WTC11 (cell line): Measurements from ENCODE around the gene F2RL3.

Experiments
- MXD4 ChIP-seq: fragments of 250-450 bp; sonication (Bioruptor Pico); IDR thresholded peaks from 2 replicates; pipeline ENCODE4 v1.8.0; 2021; ENCODE audit warnings: mild to moderate bottlenecking, moderate library complexity, borderline replicate concordance
- RELA ChIP-seq: sonication (generic); formaldehyde crosslinking; IDR thresholded peaks from 2 replicates; pipeline ENCODE4 v1.8.1; 2022; ENCODE audit warnings: missing genetic modification reagents, mild to moderate bottlenecking, borderline replicate concordance
- TEAD4 ChIP-seq: sonication (generic); formaldehyde crosslinking; IDR thresholded peaks from 2 replicates; pipeline ENCODE4 v1.8.0; 2022; ENCODE audit warnings: mild to moderate bottlenecking, missing genetic modification reagents
- TF ChIP-seq, protein P1 (sequence below): fragments of 200-600 bp; IDR thresholded peaks from 2 replicates; pipeline ENCODE4 v1.8.0; 2022; ENCODE audit warnings: antibody characterized with exemption
- TF ChIP-seq, protein P2 (sequence below): sonication (generic); formaldehyde crosslinking; IDR thresholded peaks from 2 replicates; pipeline ENCODE4 v1.8.0; 2022; ENCODE audit warnings: mild to moderate bottlenecking, missing genetic modification reagents
- TF ChIP-seq, protein P3 (sequence below): fragments of 250-450 bp; sonication (Bioruptor Pico); conservative IDR thresholded peaks from 2 replicates; pipeline ENCODE4 v1.9.0; 2021; ENCODE audit warnings: mild to moderate bottlenecking
- TF ChIP-seq, protein P4 (sequence below): sonication (generic); formaldehyde crosslinking; IDR thresholded peaks from 2 replicates; pipeline ENCODE4 v1.8.1; 2023; ENCODE audit warnings: mild to moderate bottlenecking, missing genetic modification reagents, moderate library complexity

DNA sequence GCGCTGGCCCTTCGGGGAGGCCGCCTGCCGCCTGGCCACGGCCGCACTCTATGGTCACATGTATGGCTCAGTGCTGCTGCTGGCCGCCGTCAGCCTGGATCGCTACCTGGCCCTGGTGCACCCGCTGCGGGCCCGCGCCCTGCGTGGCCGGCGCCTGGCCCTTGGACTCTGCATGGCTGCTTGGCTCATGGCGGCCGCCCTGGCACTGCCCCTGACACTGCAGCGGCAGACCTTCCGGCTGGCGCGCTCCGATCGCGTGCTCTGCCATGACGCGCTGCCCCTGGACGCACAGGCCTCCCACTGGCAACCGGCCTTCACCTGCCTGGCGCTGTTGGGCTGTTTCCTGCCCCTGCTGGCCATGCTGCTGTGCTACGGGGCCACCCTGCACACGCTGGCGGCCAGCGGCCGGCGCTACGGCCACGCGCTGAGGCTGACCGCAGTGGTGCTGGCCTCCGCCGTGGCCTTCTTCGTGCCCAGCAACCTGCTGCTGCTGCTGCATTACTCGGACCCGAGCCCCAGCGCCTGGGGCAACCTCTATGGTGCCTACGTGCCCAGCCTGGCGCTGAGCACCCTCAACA, 1.2 kb downstream of the F2RL3 start:
- TF ChIP-seq, protein P1, sequence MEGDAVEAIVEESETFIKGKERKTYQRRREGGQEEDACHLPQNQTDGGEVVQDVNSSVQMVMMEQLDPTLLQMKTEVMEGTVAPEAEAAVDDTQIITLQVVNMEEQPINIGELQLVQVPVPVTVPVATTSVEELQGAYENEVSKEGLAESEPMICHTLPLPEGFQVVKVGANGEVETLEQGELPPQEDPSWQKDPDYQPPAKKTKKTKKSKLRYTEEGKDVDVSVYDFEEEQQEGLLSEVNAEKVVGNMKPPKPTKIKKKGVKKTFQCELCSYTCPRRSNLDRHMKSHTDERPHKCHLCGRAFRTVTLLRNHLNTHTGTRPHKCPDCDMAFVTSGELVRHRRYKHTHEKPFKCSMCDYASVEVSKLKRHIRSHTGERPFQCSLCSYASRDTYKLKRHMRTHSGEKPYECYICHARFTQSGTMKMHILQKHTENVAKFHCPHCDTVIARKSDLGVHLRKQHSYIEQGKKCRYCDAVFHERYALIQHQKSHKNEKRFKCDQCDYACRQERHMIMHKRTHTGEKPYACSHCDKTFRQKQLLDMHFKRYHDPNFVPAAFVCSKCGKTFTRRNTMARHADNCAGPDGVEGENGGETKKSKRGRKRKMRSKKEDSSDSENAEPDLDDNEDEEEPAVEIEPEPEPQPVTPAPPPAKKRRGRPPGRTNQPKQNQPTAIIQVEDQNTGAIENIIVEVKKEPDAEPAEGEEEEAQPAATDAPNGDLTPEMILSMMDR = no peak
- TF ChIP-seq, protein P2, sequence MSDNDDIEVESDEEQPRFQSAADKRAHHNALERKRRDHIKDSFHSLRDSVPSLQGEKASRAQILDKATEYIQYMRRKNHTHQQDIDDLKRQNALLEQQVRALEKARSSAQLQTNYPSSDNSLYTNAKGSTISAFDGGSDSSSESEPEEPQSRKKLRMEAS (CRISPR knock-in tag) = no peak
- TF ChIP-seq TEAD4 (no peak), RELA (no peak), MXD4 (no peak)
- TF ChIP-seq, protein P3, sequence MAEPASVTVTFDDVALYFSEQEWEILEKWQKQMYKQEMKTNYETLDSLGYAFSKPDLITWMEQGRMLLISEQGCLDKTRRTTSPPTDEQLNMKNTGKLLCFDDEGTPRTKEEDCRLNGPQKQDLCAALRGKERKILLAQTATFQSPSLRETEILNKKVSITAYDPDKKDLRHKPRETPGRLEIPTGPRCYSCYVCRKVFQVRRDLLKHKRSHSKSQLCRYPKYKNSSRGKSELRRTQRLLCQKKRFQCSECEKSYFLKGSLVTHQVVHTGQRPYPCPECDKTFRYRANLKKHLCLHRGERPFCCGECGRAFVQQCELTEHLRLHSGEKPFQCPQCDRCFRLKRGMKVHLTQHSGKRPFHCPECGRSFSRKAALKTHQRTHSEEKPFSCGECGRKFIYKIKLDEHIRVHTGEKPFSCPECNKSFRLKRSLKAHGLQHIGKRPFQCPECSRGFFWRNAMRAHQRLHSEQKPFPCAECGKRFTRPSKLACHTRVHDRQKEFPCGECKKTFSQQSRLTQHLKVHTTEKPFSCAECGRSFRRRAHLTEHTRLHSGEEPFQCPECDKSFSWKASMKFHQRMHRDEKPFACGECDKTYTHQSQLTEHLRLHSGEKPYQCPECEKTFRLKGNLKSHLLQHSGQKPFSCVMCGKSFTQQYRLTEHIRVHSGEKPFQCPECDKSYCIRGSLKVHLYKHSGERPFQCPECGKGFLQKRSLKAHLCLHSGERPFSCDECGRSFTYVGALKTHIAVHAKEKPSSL = no peak
- TF ChIP-seq, protein P4, sequence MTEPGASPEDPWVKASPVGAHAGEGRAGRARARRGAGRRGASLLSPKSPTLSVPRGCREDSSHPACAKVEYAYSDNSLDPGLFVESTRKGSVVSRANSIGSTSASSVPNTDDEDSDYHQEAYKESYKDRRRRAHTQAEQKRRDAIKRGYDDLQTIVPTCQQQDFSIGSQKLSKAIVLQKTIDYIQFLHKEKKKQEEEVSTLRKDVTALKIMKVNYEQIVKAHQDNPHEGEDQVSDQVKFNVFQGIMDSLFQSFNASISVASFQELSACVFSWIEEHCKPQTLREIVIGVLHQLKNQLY = no peak
